ENCODE measurements around the gene CADM3. TPM values are rescaled to one million over a fixed set of nuclear protein-coding genes. Genes with fewer than 3 reads are reported as not detected.

CADM3 gene
- 1 to 10 TPM in 3 of 10 donors, under 1 TPM in 7; 0.17 to 1.5 (median 0.62) TPM for polyA plus RNA-seq (ENCODE audit: insufficient read length in 10 of 10)
- long read RNA-seq, donor 1, result 0 reads
- long read RNA-seq, donor 2, result 0 reads
- long read RNA-seq, donor 3, result 0 reads
- long read RNA-seq, donor 4, result 0 reads
- long read RNA-seq, donor 5, result 0 reads
- long read RNA-seq, donor 6, partial matches to known transcripts, result 0 of 1 reads
- long read RNA-seq, donor 6, other reads (novel, unspliced or antisense), result 0 of 1 reads
- long read RNA-seq, donor 7, result 0 reads
- long read RNA-seq, donor 8, partial matches to known transcripts, result 0 of 1 reads
- long read RNA-seq, donor 8, other reads (novel, unspliced or antisense), result 0 of 1 reads
- long read RNA-seq, donor 9, result 0 reads

GRCh38 chr1:159171254-159171687 is at the start of gene CADM3:
Gene CADM3, plus strand, starts transcription at chr1:159171615. Its CDS starts 151 bp downstream, at chr1:159171766.
- no peak for DNase-seq

GRCh38 chr1:159122005-159122621 is 49.3 kb upstream of the CADM3 start:
- peak in 1 of 3 donors; percentile 65 for DNase-seq

GRCh38 chr1:159123587-159123986 is 47.8 kb upstream of the CADM3 start:
- no peak for DNase-seq

GRCh38 chr1:159132271-159132881 is 39.0 kb upstream of the CADM3 start:
- DNase-seq, result peak; percentile 41 to 56 (median 43)

- DNase-seq, result no peak
Observed at GRCh38 chr1:159140474-159140873, 30.9 kb upstream of the CADM3 start.

- DNase-seq, result peak in 1 of 3 donors; percentile 18
Observed at GRCh38 chr1:159141584-159142390, 29.6 kb upstream of the CADM3 start.

- DNase-seq, result no peak
Observed at GRCh38 chr1:159142391-159142663, 29.1 kb upstream of the CADM3 start.

- DNase-seq, result no peak
Observed at GRCh38 chr1:159142726-159143510, 28.5 kb upstream of the CADM3 start.

GRCh38 chr1:159144571-159144970 is 26.8 kb upstream of the CADM3 start:
- DNase-seq, result no peak

- DNase-seq, result no peak
Observed at GRCh38 chr1:159146980-159147379, 24.4 kb upstream of the CADM3 start.

GRCh38 chr1:159152031-159152430 is 19.4 kb upstream of the CADM3 start:
- no peak for DNase-seq

- peak; percentile 73 to 88 (median 85) for DNase-seq
Observed at GRCh38 chr1:159161001-159161718, 10.3 kb upstream of the CADM3 start.

GRCh38 chr1:159161719-159162026 is 9.7 kb upstream of the CADM3 start:
- DNase-seq, result no peak

- no peak for DNase-seq
Observed at GRCh38 chr1:159162516-159163265, 8.7 kb upstream of the CADM3 start.

- no peak for DNase-seq
Observed at GRCh38 chr1:159163614-159164228, 7.7 kb upstream of the CADM3 start.

- no peak for DNase-seq
Observed at GRCh38 chr1:159168043-159168442, 3.4 kb upstream of the CADM3 start.

- DNase-seq, result no peak
Observed at GRCh38 chr1:159170639-159171038, 776 bp upstream of the CADM3 start.

GRCh38 chr1:159171688-159172501 is 480 bp downstream of the CADM3 start:
- DNase-seq, result peak in 1 of 3 donors; percentile 14
